Measurements from ENCODE around the gene GATA5.

GATA5 gene

DNA sequence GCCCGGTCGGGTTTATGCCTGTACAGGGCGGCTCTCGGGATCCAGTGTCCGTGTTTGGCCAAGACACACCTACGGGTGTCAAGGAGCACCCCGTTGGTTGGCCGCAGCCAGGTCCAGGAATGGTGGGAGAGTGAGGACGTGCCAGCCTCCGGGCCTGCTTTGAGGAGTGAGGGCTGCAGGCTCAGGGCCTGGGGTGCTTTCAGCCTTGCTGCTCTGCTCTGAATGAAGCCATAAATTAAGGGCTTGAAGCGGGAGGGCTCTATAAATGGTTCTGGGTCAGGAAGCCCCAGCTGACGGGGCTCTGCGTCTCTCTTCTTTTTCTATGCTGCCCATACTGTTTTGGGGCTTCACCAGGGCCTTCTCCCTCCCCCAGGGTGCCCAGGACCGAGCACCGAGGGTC, 15.1 kb downstream of the GATA5 start:
- Mint-ChIP-seq H3K4me1 (no peaks in the 10 kb centered on the region), H3K36me3 (no peaks in the 10 kb centered on the region), H3K4me3 (no peak overlapping the region), H3K27ac (no peak overlapping the region), H3K9me3 (no peaks in the 10 kb centered on the region)
- ATAC-seq (no peak), DNase-seq (ENCODE audit: low spot score in 2 of 2) (no peak)

DNA sequence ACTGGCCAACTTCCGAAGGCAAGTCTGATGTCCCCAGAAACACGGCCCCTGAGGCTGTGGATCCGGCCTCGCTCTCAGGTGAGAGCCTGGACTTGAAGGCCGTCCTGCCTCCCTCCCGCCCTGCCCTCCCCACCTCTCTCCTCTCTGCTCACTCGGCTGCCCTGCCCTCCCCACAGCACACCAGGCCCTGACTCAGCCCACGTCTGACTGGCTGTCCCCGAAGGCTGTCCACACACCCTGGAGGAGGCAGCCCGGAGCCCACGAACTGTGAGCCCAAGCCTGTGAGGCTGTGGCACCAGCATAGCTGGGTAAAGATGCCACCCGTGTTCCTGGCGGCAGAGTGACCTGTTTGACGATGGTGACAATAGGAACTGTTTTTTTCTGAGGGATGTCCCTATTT, 16.3 kb downstream of the GATA5 start:
- Mint-ChIP-seq H3K4me1 (no peaks in the 10 kb centered on the region), H3K27ac (no peak overlapping the region), H3K4me3 (no peak overlapping the region), H3K9me3 (no peaks in the 10 kb centered on the region), H3K36me3 (no peaks in the 10 kb centered on the region)
- ATAC-seq (no peak), DNase-seq (ENCODE audit: low spot score in 2 of 2) (no peak)

DNA sequence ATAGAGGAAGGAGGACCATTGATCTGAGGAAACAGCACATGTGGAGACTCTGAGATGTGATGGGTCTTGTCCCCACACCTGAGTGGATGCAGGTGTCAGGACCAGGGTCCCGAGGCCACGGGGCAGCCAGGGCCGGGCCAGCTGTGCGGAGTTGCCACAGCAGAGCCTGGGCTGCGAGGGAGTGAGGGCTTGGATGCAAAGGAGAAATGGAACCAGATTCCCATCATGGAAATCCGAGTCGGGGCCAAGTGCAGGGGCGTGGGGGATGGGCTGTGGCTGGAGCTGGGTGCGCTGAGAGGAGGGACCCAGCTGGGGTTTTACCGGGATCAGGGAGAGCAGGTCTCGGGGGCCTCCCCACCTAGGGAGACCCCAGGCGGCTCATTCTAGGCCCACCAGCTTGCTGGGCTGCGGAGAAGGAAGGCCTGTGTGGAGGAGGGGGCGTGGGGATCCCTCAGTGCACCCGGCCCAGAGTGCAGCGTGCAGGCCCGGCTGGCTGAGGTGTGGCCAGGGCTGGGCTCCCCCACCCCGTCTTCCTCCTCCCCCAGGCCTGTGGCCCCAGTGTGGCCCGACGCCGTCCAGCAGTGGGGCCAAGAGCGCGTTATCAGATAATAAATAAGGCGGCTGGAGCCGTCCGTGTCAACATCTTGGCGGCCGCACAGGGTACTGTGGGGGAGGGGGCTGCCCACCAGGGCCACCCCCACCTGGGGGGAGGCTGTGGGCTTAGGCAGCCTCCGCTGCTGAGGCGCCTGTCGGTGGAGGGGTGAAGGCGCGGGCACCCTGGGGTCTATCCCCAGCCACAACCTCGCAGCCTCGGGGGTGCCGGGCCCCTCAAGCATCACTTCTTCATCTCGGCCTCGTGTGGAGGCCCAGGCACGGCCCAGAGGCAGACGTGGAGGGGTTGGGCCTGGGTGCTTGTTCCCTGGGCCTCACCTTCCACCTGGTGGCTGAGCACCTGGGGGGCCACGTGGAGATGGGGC, 17.2 kb downstream of the GATA5 start:
- H3K9me3 Mint-ChIP-seq: no peaks in the 10 kb centered on the region
- H3K4me1 Mint-ChIP-seq: no peaks in the 10 kb centered on the region
- no peak overlapping the region for H3K27ac Mint-ChIP-seq
- H3K4me3 Mint-ChIP-seq: no peak overlapping the region
- H3K36me3 Mint-ChIP-seq: no peaks in the 10 kb centered on the region
- no peak for ATAC-seq
- no peak for DNase-seq (ENCODE audit: low spot score in 2 of 2)

DNA sequence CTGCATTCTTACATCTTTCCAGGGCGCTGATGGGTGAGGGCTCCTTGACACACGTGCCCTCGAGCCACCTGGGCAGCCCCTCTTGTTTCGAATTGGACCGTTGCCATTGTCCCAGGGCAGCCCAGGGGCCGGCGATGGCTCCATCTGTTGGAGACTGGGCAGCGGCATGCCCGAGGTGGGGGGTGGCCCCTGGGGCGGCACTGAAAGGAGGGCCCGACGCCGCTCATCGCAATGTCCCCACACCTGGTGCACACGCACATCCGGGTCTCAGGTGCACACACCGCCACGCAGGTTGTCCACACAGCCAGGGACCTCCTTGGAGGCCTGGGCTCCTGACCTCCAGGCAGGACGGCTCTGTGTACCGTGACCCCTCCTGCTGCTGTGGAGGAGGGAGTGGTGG, 18.0 kb downstream of the GATA5 start:
- no peak for DNase-seq (ENCODE audit: low spot score in 2 of 2)
- Mint-ChIP-seq H3K36me3 (no peaks in the 10 kb centered on the region), H3K4me1 (no peaks in the 10 kb centered on the region), H3K27ac (no peak overlapping the region), H3K9me3 (no peaks in the 10 kb centered on the region), H3K4me3 (no peak overlapping the region)
- no peak for ATAC-seq

DNA sequence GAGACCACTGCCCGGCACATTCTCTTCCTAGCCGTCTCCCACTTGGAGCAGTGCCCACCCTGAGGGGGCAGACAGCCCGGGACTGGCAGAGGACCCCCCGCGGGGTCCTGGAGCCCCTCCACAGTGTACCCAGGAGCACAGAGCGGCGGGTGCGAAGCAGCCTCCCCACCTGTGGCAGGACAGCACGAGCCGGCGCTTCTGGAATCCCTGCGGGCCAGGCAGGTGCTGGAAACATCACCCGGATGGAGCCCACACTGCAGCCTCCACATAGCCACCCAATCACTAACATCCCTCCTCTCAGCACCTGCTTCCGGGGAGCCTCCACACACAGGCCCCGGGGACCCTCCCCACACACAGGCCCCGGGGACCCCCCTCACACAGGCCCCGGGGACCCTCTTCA, 18.7 kb downstream of the GATA5 start:
- ATAC-seq: no peak
- H3K9me3 Mint-ChIP-seq: no peaks in the 10 kb centered on the region
- DNase-seq (ENCODE audit: low spot score in 2 of 2): no peak
- H3K4me1 Mint-ChIP-seq: no peaks in the 10 kb centered on the region
- no peaks in the 10 kb centered on the region for H3K36me3 Mint-ChIP-seq
- no peak overlapping the region for H3K4me3 Mint-ChIP-seq
- no peak overlapping the region for H3K27ac Mint-ChIP-seq

DNA sequence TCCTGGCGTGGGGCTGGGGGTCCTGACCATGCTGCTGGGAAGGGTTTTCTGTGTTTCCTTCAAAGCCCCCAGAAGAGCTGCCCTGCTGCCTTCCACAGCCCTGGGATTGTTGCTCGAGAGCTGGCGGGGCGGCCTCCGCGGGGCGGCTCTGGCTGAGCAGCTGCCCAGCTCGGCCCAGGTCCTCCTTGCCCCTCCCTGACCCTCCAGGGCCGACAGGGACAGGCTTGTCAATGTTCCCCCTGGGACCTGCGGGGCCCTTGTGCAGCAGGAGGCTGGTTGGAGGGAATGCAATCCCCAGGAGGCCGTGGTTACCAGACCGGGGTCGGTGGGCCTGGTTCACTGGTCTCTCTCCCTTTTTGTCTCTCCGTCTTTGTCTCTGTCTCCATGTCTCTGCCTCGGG, 19.9 kb downstream of the GATA5 start:
- H3K4me1 Mint-ChIP-seq: no peaks in the 10 kb centered on the region
- ATAC-seq: no peak

DNA sequence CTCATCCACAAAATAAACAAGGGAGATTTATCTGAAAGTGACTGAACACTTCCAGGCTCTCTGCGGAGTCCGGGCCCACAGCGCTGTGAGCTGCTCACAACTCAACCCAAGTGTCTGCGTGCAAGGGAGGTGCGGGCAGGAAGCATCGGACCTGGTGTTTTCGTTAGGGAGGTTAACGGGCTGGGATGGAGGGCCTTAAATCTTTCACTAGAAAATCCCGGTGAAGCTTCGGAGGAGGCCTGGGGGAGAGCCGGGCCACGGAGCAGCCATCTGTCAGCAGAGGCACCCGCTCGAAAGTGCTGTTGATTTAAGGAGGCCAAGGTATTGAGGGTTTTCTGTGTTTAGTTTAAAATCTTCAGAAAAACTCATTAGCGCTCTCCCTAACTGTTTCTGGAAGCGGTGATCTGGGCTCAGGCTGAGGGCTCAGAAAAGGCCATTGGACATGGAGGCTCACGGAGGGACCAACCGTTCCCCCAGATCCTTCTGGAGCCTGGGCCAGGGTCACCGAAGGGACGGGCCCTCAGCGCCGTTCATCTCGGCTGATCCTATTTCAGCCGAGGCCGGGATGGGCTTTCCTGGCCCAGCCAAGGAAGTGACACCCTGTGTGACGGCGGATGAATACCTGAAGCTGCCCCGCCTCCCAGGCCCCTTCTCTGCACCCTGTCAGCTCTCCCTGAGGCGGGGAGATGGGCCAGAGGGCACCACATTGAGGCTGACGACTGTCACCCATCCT, 20.7 kb downstream of the GATA5 start:
- no peak for ATAC-seq
- no peaks in the 10 kb centered on the region for H3K36me3 Mint-ChIP-seq
- DNase-seq (ENCODE audit: low spot score in 2 of 2): no peak
- no peaks in the 10 kb centered on the region for H3K4me1 Mint-ChIP-seq
- no peak overlapping the region for H3K4me3 Mint-ChIP-seq
- H3K9me3 Mint-ChIP-seq: no peaks in the 10 kb centered on the region
- H3K27ac Mint-ChIP-seq: no peak overlapping the region

More for the DNA sequence above, 19.9 kb downstream of the GATA5 start:
- Mint-ChIP-seq H3K36me3 (no peaks in the 10 kb centered on the region), H3K27ac (no peak overlapping the region), H3K4me3 (no peak overlapping the region), H3K9me3 (no peaks in the 10 kb centered on the region)
- DNase-seq (ENCODE audit: low spot score in 2 of 2): no peak

DNA sequence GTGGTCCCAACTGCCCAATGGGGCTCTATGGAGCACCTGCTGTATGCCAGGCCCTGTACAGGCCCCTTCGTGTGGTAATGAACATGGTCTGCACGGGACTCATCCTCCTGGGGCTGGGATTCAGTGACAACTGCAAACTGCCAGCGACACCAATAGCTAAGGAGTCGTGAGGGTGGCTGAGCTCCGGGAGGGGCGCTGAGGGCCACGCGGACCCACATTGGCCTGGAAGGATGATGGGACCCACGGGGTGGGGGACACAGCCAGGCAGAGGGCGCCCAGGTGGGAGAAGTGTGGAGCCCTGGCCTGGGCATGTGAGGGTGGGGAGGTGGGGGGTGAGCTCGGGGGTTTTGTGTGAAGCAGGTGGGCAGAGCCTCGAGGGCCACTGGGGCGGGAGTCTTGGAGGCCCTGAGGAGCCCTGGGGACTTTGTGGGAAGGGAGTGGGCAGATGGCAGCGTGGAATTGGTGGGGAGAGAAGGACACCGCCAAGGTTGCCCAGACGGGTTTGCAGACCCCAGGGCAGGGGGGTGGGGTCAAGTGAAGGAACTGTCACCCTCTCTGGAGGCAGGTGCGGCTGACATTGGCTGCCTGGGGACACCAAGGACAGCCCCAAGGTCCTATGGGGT, 22.5 kb downstream of the GATA5 start:
- H3K4me3 Mint-ChIP-seq: no peak overlapping the region
- ATAC-seq: no peak
- DNase-seq (ENCODE audit: low spot score in 2 of 2): no peak
- no peaks in the 10 kb centered on the region for H3K9me3 Mint-ChIP-seq
- no peaks in the 10 kb centered on the region for H3K4me1 Mint-ChIP-seq
- H3K27ac Mint-ChIP-seq: no peak overlapping the region
- no peaks in the 10 kb centered on the region for H3K36me3 Mint-ChIP-seq

DNA sequence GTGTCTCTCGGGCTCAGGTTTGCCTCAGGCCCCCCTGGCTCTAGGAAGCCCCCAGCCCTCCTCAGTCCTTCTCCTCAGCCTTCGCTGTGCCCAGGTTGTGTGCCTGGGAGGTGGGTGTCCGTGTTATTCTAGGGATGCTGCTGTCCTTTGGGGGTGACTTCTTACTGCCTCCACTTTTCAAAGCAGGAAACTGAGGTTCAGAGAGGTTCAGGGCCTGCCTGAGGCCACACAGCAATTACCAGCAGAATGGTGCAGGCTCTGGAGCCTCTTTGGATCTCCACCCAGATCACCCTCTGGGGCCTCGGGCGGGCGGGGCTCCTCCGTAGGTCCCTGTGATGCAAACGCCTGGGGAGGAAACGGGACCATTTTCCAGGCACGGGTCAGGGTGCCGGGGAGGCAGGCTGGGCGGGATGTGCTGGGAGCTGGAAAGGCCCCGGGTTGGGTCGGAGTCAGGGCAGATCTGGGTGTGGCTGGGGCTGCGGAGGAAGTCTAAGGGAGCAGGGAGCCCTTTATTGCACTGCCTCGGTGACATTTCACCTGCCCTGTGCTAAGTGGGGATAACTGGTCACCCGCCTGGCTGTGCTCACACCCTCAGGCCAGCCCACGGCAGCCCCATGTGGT, 23.2 kb downstream of the GATA5 start:
- DNase-seq (ENCODE audit: low spot score in 2 of 2) (no peak), ATAC-seq (no peak)
- H3K9me3 Mint-ChIP-seq: no peaks in the 10 kb centered on the region
- H3K4me3 Mint-ChIP-seq: no peak overlapping the region
- no peak overlapping the region for H3K27ac Mint-ChIP-seq
- no peaks in the 10 kb centered on the region for H3K4me1 Mint-ChIP-seq
- no peaks in the 10 kb centered on the region for H3K36me3 Mint-ChIP-seq

DNA sequence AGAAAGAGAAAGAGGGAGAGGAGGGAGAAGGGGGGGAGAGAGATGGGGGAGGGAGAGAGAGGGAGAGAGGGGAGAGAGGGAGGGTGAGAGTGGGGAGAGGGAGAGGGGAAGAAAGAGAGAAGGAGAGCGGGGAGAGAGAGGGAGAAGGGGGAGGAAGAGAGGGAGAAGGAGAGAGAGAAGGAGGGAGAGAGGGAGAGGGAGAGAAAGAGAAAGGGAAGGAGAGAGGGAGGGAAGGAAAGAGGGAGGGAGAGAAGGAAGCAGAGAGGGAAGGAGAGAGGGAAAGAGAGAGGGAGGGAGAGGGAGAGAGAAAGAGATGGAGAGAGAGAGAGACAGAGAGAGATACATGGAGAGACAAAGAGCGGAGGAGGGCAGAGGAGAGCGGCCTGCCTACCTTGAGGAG, 23.8 kb downstream of the GATA5 start:
- Mint-ChIP-seq H3K9me3 (no peaks in the 10 kb centered on the region), H3K36me3 (no peaks in the 10 kb centered on the region), H3K4me3 (no peak overlapping the region), H3K4me1 (no peaks in the 10 kb centered on the region), H3K27ac (no peak overlapping the region)
- no peak for DNase-seq (ENCODE audit: low spot score in 2 of 2)
- no peak for ATAC-seq

DNA sequence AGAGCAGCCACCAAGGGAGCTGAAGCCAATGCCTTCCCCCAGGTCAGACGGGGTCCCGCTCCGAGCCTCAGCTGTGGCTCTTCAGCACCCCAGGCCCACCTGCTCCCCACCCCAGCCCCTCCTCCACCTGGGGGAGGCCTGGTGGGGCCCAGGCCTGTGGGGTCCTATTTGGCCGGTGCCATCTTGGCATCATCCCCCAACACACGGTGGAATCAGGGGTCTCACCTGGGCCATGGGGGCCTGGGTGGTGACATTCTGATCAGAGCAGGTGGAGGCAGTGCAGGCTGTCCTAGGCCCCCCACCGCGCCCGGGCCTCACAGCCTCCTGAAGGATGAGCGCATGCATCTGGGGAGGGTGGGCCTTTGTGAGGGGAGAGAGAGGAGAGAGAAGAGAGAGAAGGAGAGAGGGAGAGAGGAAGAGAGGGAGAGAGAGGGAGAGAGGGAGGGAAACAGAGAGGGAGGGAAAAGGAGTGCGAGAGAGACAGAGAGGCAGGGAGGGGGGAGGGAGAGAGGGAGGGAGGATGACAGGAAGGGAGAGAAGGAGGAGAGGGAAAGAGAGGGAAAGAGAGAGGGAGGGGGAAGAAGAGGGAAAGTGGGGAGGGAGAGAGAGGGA, 24.5 kb downstream of the GATA5 start:
- H3K4me3 Mint-ChIP-seq: no peak overlapping the region
- no peaks in the 10 kb centered on the region for H3K36me3 Mint-ChIP-seq
- ATAC-seq: no peak
- no peaks in the 10 kb centered on the region for H3K4me1 Mint-ChIP-seq
- H3K27ac Mint-ChIP-seq: no peak overlapping the region
- no peak for DNase-seq (ENCODE audit: low spot score in 2 of 2)
- no peaks in the 10 kb centered on the region for H3K9me3 Mint-ChIP-seq

DNA sequence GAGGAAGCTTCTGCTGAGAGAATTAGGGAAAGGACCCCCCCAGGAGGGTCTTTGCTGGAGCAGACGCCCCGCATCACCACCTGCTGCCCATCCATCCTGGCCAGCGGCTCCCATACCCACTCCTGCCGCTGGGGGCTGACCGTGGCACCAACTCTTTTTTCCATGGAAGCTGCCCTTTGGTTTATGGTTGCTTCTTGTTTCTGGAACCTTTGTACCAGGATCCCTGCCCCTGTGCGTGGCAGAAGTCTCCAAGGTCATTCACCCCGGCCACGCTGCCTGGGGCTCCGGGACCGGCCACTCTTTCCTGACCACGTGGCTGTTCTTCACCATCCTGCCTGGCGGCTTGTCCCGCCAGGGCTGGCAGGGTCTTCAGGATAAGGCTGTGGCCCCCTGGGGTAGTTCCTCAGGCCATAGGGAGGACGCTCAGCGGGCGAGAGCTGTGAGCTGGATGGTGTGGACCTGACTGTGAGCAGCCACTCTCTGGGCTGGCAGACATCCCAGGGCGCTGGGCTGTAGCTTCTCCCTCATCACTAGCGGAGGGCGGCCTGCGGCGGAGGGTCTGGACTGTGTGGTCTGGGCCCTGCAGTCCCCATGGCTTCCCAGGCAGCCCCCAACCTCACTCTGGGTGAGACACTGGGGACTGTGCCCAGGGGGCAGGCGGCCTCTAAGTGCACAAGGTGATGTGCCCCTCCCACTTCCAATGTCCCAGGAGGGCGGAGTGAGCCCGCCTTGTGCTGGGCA, 25.7 kb downstream of the GATA5 start:
- Mint-ChIP-seq H3K27ac (no peak overlapping the region), H3K36me3 (no peaks in the 10 kb centered on the region), H3K4me1 (no peaks in the 10 kb centered on the region), H3K4me3 (no peak overlapping the region), H3K9me3 (no peaks in the 10 kb centered on the region)
- ATAC-seq: no peak
- DNase-seq (ENCODE audit: low spot score in 2 of 2): no peak

DNA sequence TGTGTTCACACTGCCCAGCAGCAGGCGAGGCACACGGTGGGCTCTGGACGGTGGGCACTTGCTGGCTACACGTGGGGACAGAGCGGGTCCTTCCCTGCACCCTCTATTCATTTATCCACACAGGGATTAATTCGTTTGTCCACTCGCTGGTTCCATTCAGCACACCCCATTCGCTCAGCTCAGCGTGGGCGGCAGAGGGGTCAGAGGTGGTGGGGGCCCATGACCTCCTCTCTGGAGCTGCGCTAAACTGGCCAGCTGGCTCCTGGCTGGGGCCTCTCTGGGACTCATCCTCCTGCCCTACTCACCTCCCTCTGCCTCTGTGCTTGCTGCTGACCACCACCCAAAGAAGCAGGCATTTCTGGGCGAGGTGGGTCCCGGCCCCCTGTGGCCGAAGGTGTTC, 27.0 kb downstream of the GATA5 start:
- ATAC-seq (no peak), DNase-seq (ENCODE audit: low spot score in 2 of 2) (no peak)
- H3K4me3 Mint-ChIP-seq: no peak overlapping the region
- no peaks in the 10 kb centered on the region for H3K9me3 Mint-ChIP-seq
- H3K27ac Mint-ChIP-seq: no peak overlapping the region
- no peaks in the 10 kb centered on the region for H3K4me1 Mint-ChIP-seq
- no peaks in the 10 kb centered on the region for H3K36me3 Mint-ChIP-seq

DNA sequence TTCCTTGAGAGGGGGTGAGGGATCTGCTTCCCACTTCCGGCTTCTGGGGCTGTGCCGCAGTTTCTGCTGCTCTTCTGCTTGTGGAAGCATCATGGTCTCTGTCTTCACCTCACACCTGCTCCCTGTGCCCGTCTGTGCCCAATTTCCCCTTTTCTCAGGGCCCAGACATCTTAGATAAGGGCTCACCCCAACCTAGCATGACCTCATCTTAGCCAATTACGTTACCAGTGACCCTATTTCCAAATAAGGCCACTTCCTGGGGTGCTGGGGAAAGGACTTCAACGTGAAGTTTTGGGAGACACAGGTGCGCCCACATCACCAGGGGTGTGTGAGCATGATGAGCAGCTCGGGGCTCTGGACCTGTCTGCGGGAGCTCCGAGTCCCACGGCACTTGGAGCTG, 27.8 kb downstream of the GATA5 start:
- no peaks in the 10 kb centered on the region for H3K9me3 Mint-ChIP-seq
- no peaks in the 10 kb centered on the region for H3K36me3 Mint-ChIP-seq
- no peak for ATAC-seq
- H3K27ac Mint-ChIP-seq: no peak overlapping the region
- H3K4me3 Mint-ChIP-seq: no peak overlapping the region
- no peak for DNase-seq (ENCODE audit: low spot score in 2 of 2)
- H3K4me1 Mint-ChIP-seq: no peaks in the 10 kb centered on the region
